HL-60 (cell line): ENCODE data around the gene ZKSCAN5.

Experiments used
- GABPA ChIP-seq: IDR thresholded peaks from 2 replicates; pipeline ENCODE4 v1.6.1; 2012; ENCODE audit warnings: low read depth
- POLR2AphosphoS5 ChIP-seq: IDR thresholded peaks from 2 replicates; pipeline ENCODE4 v1.6.1; 2012; ENCODE audit warnings: low read depth
- REST ChIP-seq: IDR thresholded peaks from 2 replicates; pipeline ENCODE4 v1.6.1; 2012; ENCODE audit warnings: low read depth; ENCODE audit not compliant: insufficient replicate concordance
- SPI1 ChIP-seq: IDR thresholded peaks from 2 replicates; pipeline ENCODE4 v1.6.1; 2012; ENCODE audit warnings: low read depth, mild to moderate bottlenecking, borderline replicate concordance
- TF ChIP-seq, protein P1 (sequence below): IDR thresholded peaks from one replicate; pipeline ENCODE4 v1.5.1; 2011; ENCODE audit warnings: low read length, control low read depth, inconsistent platforms; ENCODE audit not compliant: insufficient read depth

DNA sequence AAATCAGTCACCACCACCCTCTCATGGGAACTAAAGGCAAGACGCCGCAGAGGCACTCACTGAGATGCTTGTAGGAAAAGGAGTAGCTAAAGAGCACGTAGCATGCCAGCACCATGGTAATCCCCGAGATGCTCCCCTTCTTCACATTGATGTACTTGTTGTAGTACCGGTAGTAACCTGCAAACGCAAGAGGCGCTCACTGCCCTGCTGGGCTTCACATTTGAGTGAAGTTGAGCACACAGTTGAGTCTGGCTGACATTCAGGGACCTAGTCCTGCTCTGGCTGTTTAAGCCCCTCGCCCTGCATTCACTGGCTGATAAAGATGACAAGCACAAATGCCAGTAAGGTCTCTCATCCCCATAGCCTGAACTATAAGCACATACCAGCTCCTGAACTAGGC lies 45.4 kb upstream of the ZKSCAN5 start:
- TF ChIP-seq, protein P1, sequence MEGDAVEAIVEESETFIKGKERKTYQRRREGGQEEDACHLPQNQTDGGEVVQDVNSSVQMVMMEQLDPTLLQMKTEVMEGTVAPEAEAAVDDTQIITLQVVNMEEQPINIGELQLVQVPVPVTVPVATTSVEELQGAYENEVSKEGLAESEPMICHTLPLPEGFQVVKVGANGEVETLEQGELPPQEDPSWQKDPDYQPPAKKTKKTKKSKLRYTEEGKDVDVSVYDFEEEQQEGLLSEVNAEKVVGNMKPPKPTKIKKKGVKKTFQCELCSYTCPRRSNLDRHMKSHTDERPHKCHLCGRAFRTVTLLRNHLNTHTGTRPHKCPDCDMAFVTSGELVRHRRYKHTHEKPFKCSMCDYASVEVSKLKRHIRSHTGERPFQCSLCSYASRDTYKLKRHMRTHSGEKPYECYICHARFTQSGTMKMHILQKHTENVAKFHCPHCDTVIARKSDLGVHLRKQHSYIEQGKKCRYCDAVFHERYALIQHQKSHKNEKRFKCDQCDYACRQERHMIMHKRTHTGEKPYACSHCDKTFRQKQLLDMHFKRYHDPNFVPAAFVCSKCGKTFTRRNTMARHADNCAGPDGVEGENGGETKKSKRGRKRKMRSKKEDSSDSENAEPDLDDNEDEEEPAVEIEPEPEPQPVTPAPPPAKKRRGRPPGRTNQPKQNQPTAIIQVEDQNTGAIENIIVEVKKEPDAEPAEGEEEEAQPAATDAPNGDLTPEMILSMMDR = peak; percentile 54
- TF ChIP-seq POLR2AphosphoS5 (no peak; the same call in 1 of the 2 replicates), REST (no peak), GABPA (no peak), SPI1 (no peak)
